Measurements from ENCODE around the gene MXRA7.

- TF ChIP-seq CTCF (conservative IDR thresholded peaks at IDR 0.05): peak; percentile 88
- TF ChIP-seq ZFX (IDR thresholded peaks at IDR 0.05): no peak
Measured at GRCh38 chr17:76726776-76727718, 16.3 kb upstream of the MXRA7 start, which contains the start of gene METTL23.
